Measurements from ENCODE around the gene TJP2. TPM values are rescaled to one million over a fixed set of nuclear protein-coding genes. Genes with fewer than 3 reads are reported as not detected.

TJP2 gene
- total and polyA plus RNA-seq, 10 of the 15 experiments (the other 5 are each of a cell fraction or from before 2014, with no cell fraction given) = 6.4 to 59.9 (median 29.7) TPM

- POLR2A ChIA-PET = interaction anchor here (0.6 kb wide), 1 partner anchor 498 kb away, joined by 4 read pairs; no protein-coding TSS in a partner anchor
- intact Hi-C loops (cut with micrococcal nuclease; ENCODE audit: unreplicated experiment) (no loop called here), in situ Hi-C loops (cut with MboI) (no loop called here)
- H3K27me3 ChIP-seq (replicated peaks in 1 of 2; ENCODE audit: control insufficient read depth in 2 of 2, insufficient read depth in 2 of 2, low read length in 1 of 2) = no peaks in the 10 kb centered on the region
- no peak for FAIRE-seq
- RAD21 ChIA-PET (ENCODE audit: unreplicated experiment) = interaction anchor here (0.9 kb wide), 1 partner anchor 189 kb away, joined by 4 read pairs; no protein-coding TSS in a partner anchor
- H3K79me2 ChIP-seq (ENCODE audit: control insufficient read depth, insufficient read depth, low read length) = no peaks in the 10 kb centered on the region
- 66% methylated on average over 2 of the region's 2 CpGs for WGBS (ENCODE audit: insufficient coverage, insufficient replicate concordance, low lambda C conversion rate, missing lambda C conversion rate)
- H2AFZ ChIP-seq (ENCODE audit: control insufficient read depth, low read depth, low read length) = no peak overlapping the region
- no peaks in the 10 kb centered on the region for H4K20me1 ChIP-seq (ENCODE audit: control insufficient read depth, insufficient read depth)
- peaks cover 6 to 9% of the 10 kb centered on the region in 2 experiments for H3K36me3 ChIP-seq (ENCODE audit: control insufficient read depth in 2 of 2, insufficient read depth in 2 of 2, low read length in 1 of 2)
- no peak overlapping the region for H3K4me3 ChIP-seq
- no peak for TF ChIP-seq NKRF (conservative IDR thresholded peaks at IDR 0.05)
- TF ChIP-seq BCL11A (IDR thresholded peaks at IDR 0.05; ENCODE audit: low read depth, low read length) = no peak
- TF ChIP-seq ATF2 (IDR thresholded peaks at IDR 0.05; ENCODE audit: low read length) = no peak
- TF ChIP-seq ZBTB4 (CRISPR knock-in tag; IDR thresholded peaks at IDR 0.05) = no peak
- no peak for TF ChIP-seq HDGF (IDR thresholded peaks at IDR 0.05)
- no peak for TF ChIP-seq CBFB (IDR thresholded peaks at IDR 0.05; ENCODE audit: low read depth)
- no peak for TF ChIP-seq MXI1 (IDR thresholded peaks at IDR 0.05; ENCODE audit: low read depth, low read length)
- no peak for TF ChIP-seq CHD4 (IDR thresholded peaks at IDR 0.05)
- TF ChIP-seq CREM (IDR thresholded peaks at IDR 0.05; ENCODE audit: low read depth) = no peak
- no peak for TF ChIP-seq IRF4 (IDR thresholded peaks at IDR 0.05; ENCODE audit: low read depth, low read length)
- no peak for TF ChIP-seq ATF7 (IDR thresholded peaks at IDR 0.05; ENCODE audit: low read depth)
- no peak for TF ChIP-seq EED (IDR thresholded peaks at IDR 0.05; ENCODE audit: low read depth)
- no peak for TF ChIP-seq LARP7 (IDR thresholded peaks at IDR 0.05)
- no peak for TF ChIP-seq HDAC2 (IDR thresholded peaks at IDR 0.05)
- BruUV-seq (replicated peaks) = no TSS peak
- no peak overlapping the region for H3K9ac ChIP-seq (ENCODE audit: control insufficient read depth, insufficient read depth, low read length)
- no peak overlapping the region for H3K27ac ChIP-seq (ENCODE audit: control insufficient read depth, insufficient read depth)
- no peak for ATAC-seq
- CTCF ChIA-PET = interaction anchor here (1.9 kb wide), 1 partner anchor 189 kb away, joined by 6 read pairs; no protein-coding TSS in a partner anchor
- H3K4me2 ChIP-seq (ENCODE audit: control insufficient read depth, insufficient read depth) = no peak overlapping the region
- SMC1A ChIA-PET (ENCODE audit: uncharacterized antibody, unreplicated experiment) = interaction anchor here (0.8 kb wide), 1 partner anchor 19 kb away, joined by 3 read pairs; no protein-coding TSS in a partner anchor
- no peaks in the 10 kb centered on the region for H3K9me3 ChIP-seq (replicated peaks; ENCODE audit: control insufficient read depth, insufficient read depth, low read length)
- H3K4me1 ChIP-seq (ENCODE audit: control insufficient read depth, insufficient read depth, low read length) = no peaks in the 10 kb centered on the region
- DNase-seq (ENCODE audit: low read depth, low spot score) = no peak
Observed at GRCh38 chr9:69243116-69243515, 69.0 kb downstream of the TJP2 start.

Data from GM12878 (cell line).